ENCODE data around the gene MRGPRX2.

The MRGPRX2 gene

GRCh38 chr11:19073454-19074415, 13.2 kb upstream of the MRGPRX2 start:
- DNase-seq: no peak

- no peak for DNase-seq
Measured at GRCh38 chr11:19072464-19072863, 11.9 kb upstream of the MRGPRX2 start.

- peak in 3 of 4 experiments; percentile 3 to 13 (median 9) for DNase-seq
Measured at GRCh38 chr11:19071255-19071654, 10.7 kb upstream of the MRGPRX2 start.

GRCh38 chr11:19059833-19060232, 684 bp downstream of the MRGPRX2 start:
- no peak for DNase-seq

- DNase-seq: no peak
Measured at GRCh38 chr11:19055905-19056304, 4.6 kb downstream of the MRGPRX2 start.

GRCh38 chr11:19055016-19055415, 5.5 kb downstream of the MRGPRX2 start:
- no peak for DNase-seq

- DNase-seq: no peak
Measured at GRCh38 chr11:19053909-19054308, 6.6 kb downstream of the MRGPRX2 start.

GRCh38 chr11:19050281-19050680, 10.2 kb downstream of the MRGPRX2 start:
- DNase-seq: no peak

GRCh38 chr11:19049351-19049750, 11.2 kb downstream of the MRGPRX2 start:
- DNase-seq: no peak

GRCh38 chr11:19040051-19040450, 20.5 kb downstream of the MRGPRX2 start:
- no peak for DNase-seq

- DNase-seq: no peak
Measured at GRCh38 chr11:19039409-19039808, 21.1 kb downstream of the MRGPRX2 start.

GRCh38 chr11:19032990-19033389, 27.5 kb downstream of the MRGPRX2 start:
- no peak for DNase-seq

GRCh38 chr11:19027829-19028595, 32.5 kb downstream of the MRGPRX2 start:
- DNase-seq: no peak

- no peak for DNase-seq
Measured at GRCh38 chr11:19026862-19027261, 33.7 kb downstream of the MRGPRX2 start.

GRCh38 chr11:19025481-19026406, 34.8 kb downstream of the MRGPRX2 start:
- DNase-seq: no peak

GRCh38 chr11:19020831-19021230, 39.7 kb downstream of the MRGPRX2 start:
- no peak for DNase-seq

GRCh38 chr11:19018901-19019300, 41.6 kb downstream of the MRGPRX2 start:
- no peak for DNase-seq

- DNase-seq: no peak
Measured at GRCh38 chr11:19013181-19013857, 47.2 kb downstream of the MRGPRX2 start.

GRCh38 chr11:19012636-19013035, 47.9 kb downstream of the MRGPRX2 start:
- no peak for DNase-seq

Data from activated CD4-positive, CD25-positive, alpha-beta regulatory T cell (primary cell).